Activated CD4-positive, alpha-beta memory T cell treated with anti-CD3 and anti-CD28 coated beads, Interleukin-2, amount 10 ng/mL, durations not matched to agents 7 days and 5 days (primary cell): ENCODE results near the gene DDX20. TPM values are rescaled to one million over a fixed set of nuclear protein-coding genes. Genes with fewer than 3 reads are reported as not detected.
"Not testable (repeated sequence)": the region's sequence is repeated elsewhere in the genome, so short reads cannot be mapped to it uniquely, and the experiment has no call there.

Experiments
- CTCF ChIA-PET: fragments of 350-600 bp; sonication (Branson Sonifier 250); formaldehyde crosslinking; loops from one replicate; lab custom pipeline; 2021; ENCODE audit warnings: antibody characterized with exemption, inconsistent platforms; lab: Charles Lee
- POLR2A ChIA-PET: fragments of 350-600 bp; sonication (Branson Sonifier 250); formaldehyde crosslinking; loops from one replicate; lab custom pipeline; 2021; ENCODE audit warnings: antibody characterized with exemption; lab: Charles Lee
- DNase-seq: peaks from one replicate; pipeline ENCODE4 v3.0.0-alpha.2; 2020
- H3K27ac Mint-ChIP-seq: one replicate; pipeline ENCODE4 v1.8.0; 2021; ENCODE audit warnings: mild to moderate bottlenecking, mixed read lengths
- H3K27me3 Mint-ChIP-seq: one replicate; pipeline ENCODE4 v1.8.0; 2021; ENCODE audit warnings: mixed read lengths
- H3K36me3 Mint-ChIP-seq: one replicate; pipeline ENCODE4 v1.8.0; 2021; ENCODE audit warnings: low read depth, mixed read lengths
- H3K4me1 Mint-ChIP-seq: one replicate; pipeline ENCODE4 v1.8.0; 2021; ENCODE audit warnings: mixed read lengths
- H3K4me3 Mint-ChIP-seq: one replicate; pipeline ENCODE4 v1.8.0; 2021; ENCODE audit warnings: mild to moderate bottlenecking, mixed read lengths
- H3K9me3 Mint-ChIP-seq: one replicate; pipeline ENCODE4 v1.8.0; 2021; ENCODE audit warnings: mixed read lengths
- total RNA-seq, 2 experiments: library from RNA; stranded (reverse); gene quantifications; one replicate each; pipeline ENCODE4 v1.2.3, GENCODE V29; 2021

The DDX20 gene
- total RNA-seq, 2 experiments from 2014 or later: 11.2 to 11.8 TPM

DNA sequence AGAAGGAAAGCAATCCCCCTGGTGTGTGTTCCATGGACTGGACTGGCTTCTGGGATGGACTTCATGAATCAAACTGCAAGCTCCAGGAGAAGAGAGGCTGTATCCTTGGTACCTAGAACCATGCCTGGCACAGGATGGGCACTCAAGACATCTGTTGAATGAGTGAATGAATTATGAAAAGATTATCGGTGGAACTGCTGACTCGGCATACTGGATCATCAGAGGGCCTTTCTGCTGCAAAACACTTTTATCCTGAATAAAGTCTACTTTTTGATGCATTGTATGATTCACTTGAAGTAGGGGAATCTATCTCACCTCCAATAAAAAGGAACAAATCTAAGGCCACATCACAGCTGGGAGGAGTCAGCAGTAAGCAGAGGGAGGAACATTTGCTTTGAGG, 42.9 kb downstream of the DDX20 start:
- POLR2A ChIA-PET: no interaction called here
- CTCF ChIA-PET: no interaction called here
- no peaks in the 10 kb centered on the region for H3K9me3 Mint-ChIP-seq
- H3K27me3 Mint-ChIP-seq: peaks cover 7% of the 10 kb centered on the region
- no peak for DNase-seq
- H3K4me1 Mint-ChIP-seq: no peaks in the 10 kb centered on the region
- no peak overlapping the region for H3K4me3 Mint-ChIP-seq
- H3K27ac Mint-ChIP-seq: no peak overlapping the region
- no peaks in the 10 kb centered on the region for H3K36me3 Mint-ChIP-seq

DNA sequence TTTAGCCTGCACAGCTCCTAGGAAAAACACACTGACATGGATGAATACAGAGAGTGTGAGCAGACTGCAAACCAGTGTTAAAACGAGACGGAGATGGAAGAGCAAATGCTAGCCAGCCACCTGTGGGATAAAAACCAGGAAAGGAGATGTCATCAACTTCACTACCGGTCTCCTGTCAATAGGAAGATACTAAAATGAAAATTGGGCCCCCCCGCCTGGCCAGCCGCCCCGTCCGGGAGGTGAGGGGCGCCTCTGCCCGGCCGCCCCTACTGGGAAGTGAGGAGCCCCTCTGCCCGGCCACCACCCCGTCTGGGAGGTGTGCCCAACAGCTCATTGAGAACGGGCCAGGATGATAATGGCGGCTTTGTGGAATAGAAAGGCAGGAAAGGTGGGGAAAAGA, 44.0 kb downstream of the DDX20 start:
- H3K4me3 Mint-ChIP-seq, H3K27ac Mint-ChIP-seq, DNase-seq, CTCF ChIA-PET, H3K4me1 Mint-ChIP-seq, H3K36me3 Mint-ChIP-seq, H3K9me3 Mint-ChIP-seq, POLR2A ChIA-PET, H3K27me3 Mint-ChIP-seq: not testable (repeated sequence)

DNA sequence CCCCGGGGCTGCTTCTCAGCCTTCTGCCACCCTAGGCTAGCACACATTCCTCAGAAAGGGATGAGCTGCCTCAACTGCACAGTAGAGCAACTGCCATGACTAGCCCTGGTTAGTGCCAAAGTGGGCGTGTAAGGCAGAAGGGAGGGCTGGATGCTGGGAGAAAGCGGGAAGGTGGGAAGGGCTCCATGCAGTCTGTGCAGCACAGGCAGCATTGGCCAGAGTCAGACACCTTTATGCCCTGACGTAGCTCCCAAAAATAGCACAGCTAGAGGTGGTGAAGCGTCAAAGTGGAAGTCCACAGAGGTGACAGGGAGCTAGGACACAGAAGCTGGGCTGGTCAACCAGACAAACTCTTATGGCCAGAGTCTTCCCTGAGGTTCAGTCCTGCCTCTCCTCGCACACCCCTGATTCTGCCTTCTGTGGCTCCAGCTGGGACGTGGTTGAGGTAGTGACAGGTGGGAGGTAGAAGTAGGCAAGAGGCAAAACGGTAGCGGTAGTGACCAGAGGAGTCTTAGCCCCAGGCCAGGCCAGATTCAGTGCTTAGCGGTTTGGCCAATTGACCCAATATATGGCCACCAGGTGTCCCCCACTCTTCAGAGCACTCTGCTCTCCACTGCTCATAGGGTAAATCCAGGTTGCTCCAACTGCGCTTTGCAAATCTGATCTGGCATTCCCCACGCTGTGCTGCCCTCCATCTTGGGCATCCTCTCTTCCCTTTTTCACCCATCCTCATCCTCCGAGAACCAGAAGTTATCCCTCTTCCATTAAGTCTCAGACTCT, 45.6 kb downstream of the DDX20 start:
- no peak for DNase-seq
- CTCF ChIA-PET: no interaction called here
- no peaks in the 10 kb centered on the region for H3K4me1 Mint-ChIP-seq
- POLR2A ChIA-PET: no interaction called here
- H3K4me3 Mint-ChIP-seq: no peak overlapping the region
- no peaks in the 10 kb centered on the region for H3K9me3 Mint-ChIP-seq
- peaks cover 5% of the 10 kb centered on the region for H3K27me3 Mint-ChIP-seq
- H3K36me3 Mint-ChIP-seq: no peaks in the 10 kb centered on the region
- no peak overlapping the region for H3K27ac Mint-ChIP-seq

DNA sequence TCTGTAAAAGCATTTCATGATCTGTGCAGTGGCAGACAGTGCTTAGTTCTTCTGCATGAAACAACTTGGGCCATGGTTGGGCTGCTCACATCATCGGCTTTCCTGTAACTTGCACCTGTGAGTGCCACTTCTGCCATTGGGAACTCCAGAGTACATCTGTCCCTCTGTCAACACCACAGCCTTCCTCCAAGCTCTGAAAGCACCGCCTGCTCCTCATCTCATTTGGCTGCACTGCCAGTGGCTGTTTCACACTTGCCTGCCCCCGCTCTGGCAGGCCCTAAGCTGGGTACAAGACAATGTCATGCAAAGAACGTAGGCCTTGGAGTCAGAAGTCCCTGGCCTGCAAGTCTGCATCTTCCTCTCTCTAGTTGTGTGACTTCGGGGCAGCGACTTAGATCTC, 46.4 kb downstream of the DDX20 start:
- ChIA-PET POLR2A (no interaction called here), CTCF (no interaction called here)
- H3K36me3 Mint-ChIP-seq: no peaks in the 10 kb centered on the region
- H3K27me3 Mint-ChIP-seq: peaks cover 5% of the 10 kb centered on the region
- no peaks in the 10 kb centered on the region for H3K9me3 Mint-ChIP-seq
- no peak overlapping the region for H3K4me3 Mint-ChIP-seq
- no peak for DNase-seq
- no peak overlapping the region for H3K27ac Mint-ChIP-seq
- H3K4me1 Mint-ChIP-seq: no peaks in the 10 kb centered on the region

DNA sequence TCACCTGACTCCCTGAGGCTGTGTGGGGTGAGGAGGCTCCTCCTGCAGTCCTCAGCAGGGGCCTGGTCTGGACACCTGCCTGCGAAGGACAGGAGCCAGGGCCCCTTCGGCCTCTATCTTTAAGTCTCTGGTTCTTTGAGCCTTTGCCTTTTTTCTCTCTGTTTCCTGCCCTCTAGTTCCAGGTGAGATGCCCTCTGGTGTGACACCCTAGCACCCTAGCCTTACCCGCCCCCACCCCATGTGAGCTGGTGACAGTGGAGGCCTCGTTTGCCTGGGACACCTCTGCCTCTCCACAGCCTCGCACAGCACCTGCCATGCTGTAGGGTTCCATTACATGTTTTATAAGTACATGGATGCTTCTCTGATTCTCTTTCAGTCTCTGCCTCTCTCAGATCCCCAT, 47.3 kb downstream of the DDX20 start:
- H3K27me3 Mint-ChIP-seq: peaks cover 7% of the 10 kb centered on the region
- ChIA-PET CTCF (no interaction called here), POLR2A (no interaction called here)
- no peaks in the 10 kb centered on the region for H3K4me1 Mint-ChIP-seq
- no peaks in the 10 kb centered on the region for H3K36me3 Mint-ChIP-seq
- no peak overlapping the region for H3K27ac Mint-ChIP-seq
- DNase-seq: no peak
- H3K9me3 Mint-ChIP-seq: no peaks in the 10 kb centered on the region
- H3K4me3 Mint-ChIP-seq: no peak overlapping the region

DNA sequence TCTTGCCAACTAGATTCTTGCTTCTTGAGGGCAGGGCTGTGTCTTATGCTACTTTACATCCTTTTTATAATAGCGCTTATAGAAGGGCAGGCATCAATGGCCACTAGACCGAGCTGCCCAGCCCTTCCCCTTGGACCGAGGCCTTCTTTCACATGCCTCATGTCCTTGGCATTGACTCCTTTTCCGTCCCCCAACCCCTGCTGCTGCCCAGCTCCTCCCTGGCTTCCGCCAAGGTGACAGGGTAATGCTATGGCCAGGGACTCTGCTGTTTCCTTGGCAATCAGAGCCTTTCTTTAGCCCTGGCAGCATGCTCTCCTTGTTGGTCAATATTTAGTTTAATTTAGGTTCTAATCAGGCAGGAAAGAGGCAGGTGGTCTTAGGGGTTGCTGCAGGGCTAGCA, 48.2 kb downstream of the DDX20 start:
- CTCF ChIA-PET: no interaction called here

DNA sequence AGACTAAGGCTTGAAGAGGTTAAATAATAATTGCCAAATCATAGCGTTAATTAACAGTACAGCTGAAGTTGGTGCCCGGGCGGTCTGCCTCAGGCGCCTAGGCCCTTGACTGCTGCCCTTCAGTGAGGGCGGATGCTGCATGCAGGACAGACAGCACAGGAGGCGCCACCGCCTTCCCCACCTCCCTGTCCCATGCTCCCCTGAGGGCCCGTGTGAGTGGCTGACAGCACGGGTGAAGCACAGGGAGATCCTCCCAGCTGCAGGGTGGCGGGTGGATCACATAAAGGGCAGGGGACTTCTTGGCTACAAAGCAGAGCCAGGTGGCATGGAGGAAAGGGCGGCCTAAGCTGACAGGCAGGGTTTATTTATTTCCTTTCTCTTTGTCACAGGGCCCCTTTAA, 49.1 kb downstream of the DDX20 start:
- no peak overlapping the region for H3K27ac Mint-ChIP-seq
- POLR2A ChIA-PET: no interaction called here
- H3K4me3 Mint-ChIP-seq: no peak overlapping the region
- no peaks in the 10 kb centered on the region for H3K4me1 Mint-ChIP-seq
- no peak for DNase-seq
- H3K36me3 Mint-ChIP-seq: no peaks in the 10 kb centered on the region
- CTCF ChIA-PET: no interaction called here
- peaks cover 5% of the 10 kb centered on the region for H3K27me3 Mint-ChIP-seq
- no peaks in the 10 kb centered on the region for H3K9me3 Mint-ChIP-seq

More for the DNA sequence above, 48.2 kb downstream of the DDX20 start:
- Mint-ChIP-seq H3K27ac (no peak overlapping the region), H3K9me3 (no peaks in the 10 kb centered on the region), H3K4me1 (no peaks in the 10 kb centered on the region), H3K4me3 (no peak overlapping the region), H3K27me3 (peaks cover 10% of the 10 kb centered on the region), H3K36me3 (no peaks in the 10 kb centered on the region)
- POLR2A ChIA-PET: no interaction called here
- DNase-seq: no peak

DNA sequence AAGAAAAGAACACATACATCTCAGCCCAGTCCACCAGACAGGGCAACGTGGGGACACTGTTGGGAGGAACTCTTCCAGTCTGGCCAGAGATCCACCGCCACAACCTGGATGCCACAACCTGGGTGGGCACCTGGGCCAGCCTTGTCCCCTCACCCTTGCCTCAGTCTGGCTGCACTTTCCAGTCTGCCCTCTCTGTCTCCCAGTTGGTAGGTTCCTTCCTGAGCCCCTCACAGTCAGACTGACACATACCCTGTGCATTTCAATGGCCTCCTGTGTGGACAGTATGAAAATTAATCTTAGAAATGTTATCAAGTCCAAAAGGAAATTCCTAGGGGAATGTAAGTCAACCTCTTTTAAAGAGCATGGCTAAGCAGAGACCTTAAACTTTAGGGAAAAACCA, 49.5 kb downstream of the DDX20 start:
- POLR2A ChIA-PET: no interaction called here

DNA sequence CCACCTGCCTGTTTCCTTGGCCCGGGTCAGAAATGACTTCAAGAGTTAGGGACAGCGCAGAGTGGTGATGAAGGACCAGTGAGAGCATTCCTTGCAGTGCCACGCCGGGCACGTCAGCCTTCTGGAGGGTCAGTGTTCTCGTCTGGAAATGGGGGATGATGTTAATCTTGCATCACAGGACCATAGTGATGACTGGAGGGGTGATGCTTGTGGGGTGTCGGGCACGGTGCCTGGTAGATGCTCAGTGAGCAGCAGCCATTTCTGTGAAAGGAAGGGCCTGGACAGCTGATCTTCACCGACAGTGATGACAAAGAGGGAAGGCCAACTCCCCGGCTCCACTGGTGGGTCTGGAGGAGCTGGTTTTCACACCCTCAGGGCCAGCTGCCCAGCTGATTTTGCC, 56.2 kb downstream of the DDX20 start:
- Mint-ChIP-seq H3K27me3 (peaks cover 5% of the 10 kb centered on the region), H3K36me3 (no peaks in the 10 kb centered on the region), H3K27ac (no peak overlapping the region), H3K4me3 (no peak overlapping the region), H3K4me1 (no peaks in the 10 kb centered on the region), H3K9me3 (no peaks in the 10 kb centered on the region)
- DNase-seq: no peak
- POLR2A ChIA-PET: no interaction called here
- CTCF ChIA-PET: no interaction called here

More for the DNA sequence above, 49.5 kb downstream of the DDX20 start:
- no peak overlapping the region for H3K27ac Mint-ChIP-seq
- H3K4me1 Mint-ChIP-seq: no peaks in the 10 kb centered on the region
- peaks cover 5% of the 10 kb centered on the region for H3K27me3 Mint-ChIP-seq
- no peaks in the 10 kb centered on the region for H3K36me3 Mint-ChIP-seq
- CTCF ChIA-PET: no interaction called here
- no peaks in the 10 kb centered on the region for H3K9me3 Mint-ChIP-seq
- DNase-seq: no peak
- no peak overlapping the region for H3K4me3 Mint-ChIP-seq

DNA sequence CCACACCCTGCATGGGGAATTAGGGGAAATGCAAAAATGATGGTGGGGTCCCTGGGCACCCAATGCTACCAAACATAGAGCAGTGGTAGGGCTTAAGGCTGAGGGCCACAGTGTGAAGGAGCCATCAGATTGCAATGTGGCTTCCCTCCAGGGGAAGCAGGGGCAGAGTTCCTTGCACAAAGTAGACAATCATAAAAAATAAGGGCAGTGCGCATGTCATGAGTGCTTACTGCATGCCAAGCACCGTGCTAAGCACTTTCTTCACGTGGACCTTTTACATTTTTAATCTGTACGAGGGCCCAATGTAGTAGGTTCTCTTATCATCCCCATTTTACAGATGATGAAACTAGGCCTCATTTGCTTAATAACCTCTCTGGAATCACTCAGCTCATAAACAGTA, 56.6 kb downstream of the DDX20 start:
- no peak for DNase-seq
- H3K9me3 Mint-ChIP-seq: no peaks in the 10 kb centered on the region
- H3K4me3 Mint-ChIP-seq: no peak overlapping the region
- ChIA-PET POLR2A (no interaction called here), CTCF (no interaction called here)
- no peaks in the 10 kb centered on the region for H3K36me3 Mint-ChIP-seq
- H3K27ac Mint-ChIP-seq: no peak overlapping the region
- peaks cover 5% of the 10 kb centered on the region for H3K27me3 Mint-ChIP-seq
- H3K4me1 Mint-ChIP-seq: no peaks in the 10 kb centered on the region

DNA sequence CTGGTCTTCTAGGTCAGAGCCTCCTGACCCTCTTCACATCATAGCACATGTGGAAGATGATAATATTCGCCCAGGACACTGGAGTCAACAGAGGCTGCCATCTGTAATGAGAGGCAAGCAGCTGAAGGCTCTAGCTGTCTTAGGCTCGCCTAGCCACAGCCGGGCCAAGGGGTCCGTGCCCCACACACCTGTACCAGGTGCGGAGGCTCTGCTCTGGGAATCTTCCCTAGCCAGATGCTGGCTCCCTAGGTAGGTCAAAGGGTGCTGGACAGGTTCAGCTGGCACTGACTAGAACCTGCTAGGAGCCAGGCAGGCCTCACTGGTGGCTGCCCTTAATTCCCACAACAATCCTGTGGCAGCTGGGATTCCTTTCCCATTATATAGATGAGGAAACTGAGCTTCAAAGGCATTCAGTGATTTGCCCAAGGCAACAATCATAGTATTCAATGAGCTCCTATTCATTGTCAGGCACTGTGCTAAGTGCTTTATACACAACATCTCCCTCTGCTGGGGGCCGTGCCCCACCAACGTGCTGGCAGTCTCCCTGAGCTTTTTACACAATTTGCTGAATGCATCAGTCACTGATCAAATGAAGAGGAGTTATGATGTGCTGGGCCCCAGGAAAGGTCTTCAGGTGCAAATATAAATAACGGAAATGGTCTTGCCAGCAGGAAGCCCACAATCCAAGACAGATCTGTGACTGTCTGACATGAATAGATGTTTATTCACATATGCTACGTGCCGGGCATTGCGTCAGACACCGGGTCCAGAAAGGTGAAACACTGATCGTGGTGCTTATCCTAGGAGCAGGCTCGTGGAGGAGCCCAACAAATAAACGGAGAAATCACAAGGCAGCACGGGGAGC, 58.0 kb downstream of the DDX20 start:
- Mint-ChIP-seq H3K4me3 (no peak overlapping the region), H3K27ac (no peak overlapping the region), H3K9me3 (no peaks in the 10 kb centered on the region), H3K4me1 (no peaks in the 10 kb centered on the region), H3K27me3 (peaks cover 2% of the 10 kb centered on the region), H3K36me3 (no peaks in the 10 kb centered on the region)
- DNase-seq: no peak
- POLR2A ChIA-PET: no interaction called here
- CTCF ChIA-PET: no interaction called here

DNA sequence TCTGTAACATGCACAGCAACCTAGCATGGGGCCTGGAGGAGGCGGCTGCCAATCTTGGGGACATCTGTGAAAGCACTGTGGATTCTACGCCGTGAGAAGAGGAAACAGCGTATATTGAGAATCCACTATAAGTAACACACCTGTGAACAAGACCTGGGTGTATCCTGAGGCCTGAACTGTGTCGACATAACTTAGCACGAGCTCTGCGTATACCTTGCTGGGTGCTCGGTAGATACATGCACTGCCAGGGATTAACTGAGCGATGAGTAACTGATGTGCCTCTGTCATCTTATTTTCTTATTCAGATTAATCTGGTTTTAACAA, 58.6 kb downstream of the DDX20 start:
- DNase-seq: no peak
- H3K36me3 Mint-ChIP-seq: no peaks in the 10 kb centered on the region
- no peak overlapping the region for H3K27ac Mint-ChIP-seq
- POLR2A ChIA-PET: no interaction called here
- no peak overlapping the region for H3K4me3 Mint-ChIP-seq
- no peaks in the 10 kb centered on the region for H3K4me1 Mint-ChIP-seq
- H3K27me3 Mint-ChIP-seq: peaks cover 4% of the 10 kb centered on the region
- H3K9me3 Mint-ChIP-seq: no peaks in the 10 kb centered on the region
- CTCF ChIA-PET: no interaction called here

DNA sequence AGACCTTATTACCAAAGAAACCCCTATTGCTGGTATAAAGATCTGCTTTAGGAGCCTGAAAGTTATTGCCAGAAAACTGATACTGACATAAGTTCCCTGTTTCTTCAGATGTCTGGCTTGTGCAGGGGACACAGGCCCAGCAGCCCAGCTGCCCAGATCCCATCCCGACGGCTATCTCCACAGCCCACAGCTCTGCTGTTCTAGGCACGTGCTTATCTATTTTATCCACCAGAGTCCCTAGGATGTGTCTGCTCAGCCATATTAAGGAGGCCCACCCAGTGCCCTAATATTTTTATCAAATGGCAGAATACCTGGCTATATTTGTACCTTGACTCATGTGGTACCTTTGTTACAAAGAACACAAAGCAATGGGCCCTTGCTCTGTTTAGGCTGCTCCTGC, 58.9 kb downstream of the DDX20 start:
- POLR2A ChIA-PET: no interaction called here
- Mint-ChIP-seq H3K27ac (no peak overlapping the region), H3K4me3 (no peak overlapping the region), H3K36me3 (no peaks in the 10 kb centered on the region), H3K9me3 (no peaks in the 10 kb centered on the region), H3K27me3 (peaks cover 4% of the 10 kb centered on the region), H3K4me1 (no peaks in the 10 kb centered on the region)
- no peak for DNase-seq
- CTCF ChIA-PET: no interaction called here
